Subcutaneous abdominal adipose tissue (tissue), 5 donors: Measurements from ENCODE around the gene RNF126.
A peak's percentile ranks its signal among the peaks of the same experiment; 100 is the strongest.

Experiments
- H3K27ac ChIP-seq: one replicate; pipeline ENCODE4 v1.7.0; 2013; ENCODE audit warnings: low read depth, mild to moderate bottlenecking, inconsistent platforms, low read length, moderate library complexity
- H3K27me3 ChIP-seq, 5 donors: one replicate each; pipeline ENCODE4 v1.7.0; 2013; ENCODE audit warnings: low read length in 5 of 5, inconsistent platforms in 1 of 5; ENCODE audit not compliant: control insufficient read depth in 5 of 5, insufficient read depth in 4 of 5
- H3K36me3 ChIP-seq, 5 donors: one replicate each; pipeline ENCODE4 v1.7.0; 2013; ENCODE audit warnings: low read length in 5 of 5; ENCODE audit not compliant: control insufficient read depth in 5 of 5, insufficient read depth in 5 of 5
- H3K4me1 ChIP-seq, 5 donors: one replicate each; pipeline ENCODE4 v1.7.0; 2013; ENCODE audit warnings: low read length in 5 of 5, mild to moderate bottlenecking in 3 of 5, moderate library complexity in 1 of 5; ENCODE audit not compliant: control insufficient read depth in 5 of 5, insufficient read depth in 5 of 5
- H3K4me3 ChIP-seq, 5 donors: one replicate each; pipeline ENCODE4 v1.7.0; 2013; ENCODE audit warnings: low read length in 5 of 5, low read depth in 1 of 5
- H3K9ac ChIP-seq, 5 donors: one replicate each; pipeline ENCODE4 v1.7.0; 2013; ENCODE audit warnings: low read length in 5 of 5, mild to moderate bottlenecking in 4 of 5, moderate library complexity in 3 of 5
- H3K9me3 ChIP-seq, 5 donors: one replicate each; pipeline ENCODE4 v1.7.0; 2013; ENCODE audit warnings: low read length in 5 of 5; ENCODE audit not compliant: control insufficient read depth in 5 of 5
- donor health status: healthy.
- donor health status: healthy.
- donor health status: healthy.
- donor health status: healthy.
- donor health status: healthy.

The RNF126 gene

DNA sequence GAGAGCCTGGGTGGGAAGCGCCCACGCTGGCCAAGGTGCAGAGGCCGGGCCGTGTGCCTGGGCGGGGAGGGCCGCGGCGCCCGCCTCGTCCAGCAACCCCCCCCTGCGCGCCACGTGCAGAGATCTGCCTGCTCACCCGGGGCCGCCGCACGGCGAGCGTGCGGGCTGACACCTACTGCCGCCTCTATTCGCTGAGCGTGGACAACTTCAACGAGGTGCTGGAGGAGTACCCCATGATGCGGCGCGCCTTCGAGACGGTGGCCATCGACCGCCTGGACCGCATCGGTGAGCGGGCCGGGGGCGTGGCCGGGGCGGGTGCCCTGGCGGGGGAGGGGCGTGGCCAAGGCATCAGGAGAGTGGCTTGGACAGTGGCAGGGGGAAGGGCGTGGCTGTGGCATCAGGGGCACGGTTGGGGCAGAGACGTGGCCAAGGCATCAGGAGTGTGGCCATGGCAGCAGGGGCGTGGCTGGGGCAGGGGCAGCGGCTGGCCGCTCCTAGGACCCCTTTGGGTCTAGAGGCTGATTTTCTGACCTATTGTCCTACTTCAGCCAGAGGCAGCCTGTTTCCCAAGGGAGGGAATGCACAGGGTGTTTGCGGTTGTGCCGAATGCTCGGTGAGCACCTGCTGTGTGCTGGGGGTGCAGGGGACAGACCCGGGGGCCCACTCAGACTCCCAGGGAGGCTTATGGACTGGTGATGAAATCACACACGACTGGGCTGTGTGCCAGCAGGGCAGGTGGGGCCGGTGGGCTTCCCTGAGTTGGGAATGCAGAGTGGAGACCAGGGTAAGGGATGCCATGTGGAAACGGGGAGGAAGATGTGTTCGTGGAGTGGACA, 49.1 kb downstream of the RNF126 start:
- Histone ChIP-seq H3K9ac (no peak overlapping the region), H3K36me3 (peaks cover 0 to 18% (median 17%) of the 10 kb centered on the region in 5 donors), H3K9me3 (no peaks in the 10 kb centered on the region), H3K4me3 (no peak overlapping the region), H3K27ac (no peak overlapping the region), H3K27me3 (peaks cover 0 to 31% (median 21%) of the 10 kb centered on the region in 5 donors), H3K4me1 (peaks cover 0 to 20% (median 9%) of the 10 kb centered on the region in 5 donors)

- Histone ChIP-seq H3K27ac (no peak overlapping the region), H3K4me1 (peaks cover 0 to 28% (median 9%) of the 10 kb centered on the region in 5 donors), H3K4me3 (no peak overlapping the region), H3K36me3 (peaks cover 0 to 8% (median 7%) of the 10 kb centered on the region in 5 donors), H3K9ac (no peak overlapping the region), H3K27me3 (peaks cover 0 to 28% (median 18%) of the 10 kb centered on the region in 5 donors), H3K9me3 (no peaks in the 10 kb centered on the region)
Observed at GRCh38 chr19:612941-613340, 50.1 kb downstream of the RNF126 start.

GRCh38 chr19:611481-611868, 51.5 kb downstream of the RNF126 start:
- Histone ChIP-seq H3K36me3 (no peaks in the 10 kb centered on the region), H3K27ac (no peak overlapping the region), H3K27me3 (peaks cover 3 to 28% (median 19%) of the 10 kb centered on the region in 5 donors), H3K4me1 (peaks cover 0 to 28% (median 9%) of the 10 kb centered on the region in 5 donors), H3K9ac (no peak overlapping the region), H3K4me3 (no peak overlapping the region), H3K9me3 (no peaks in the 10 kb centered on the region)

DNA sequence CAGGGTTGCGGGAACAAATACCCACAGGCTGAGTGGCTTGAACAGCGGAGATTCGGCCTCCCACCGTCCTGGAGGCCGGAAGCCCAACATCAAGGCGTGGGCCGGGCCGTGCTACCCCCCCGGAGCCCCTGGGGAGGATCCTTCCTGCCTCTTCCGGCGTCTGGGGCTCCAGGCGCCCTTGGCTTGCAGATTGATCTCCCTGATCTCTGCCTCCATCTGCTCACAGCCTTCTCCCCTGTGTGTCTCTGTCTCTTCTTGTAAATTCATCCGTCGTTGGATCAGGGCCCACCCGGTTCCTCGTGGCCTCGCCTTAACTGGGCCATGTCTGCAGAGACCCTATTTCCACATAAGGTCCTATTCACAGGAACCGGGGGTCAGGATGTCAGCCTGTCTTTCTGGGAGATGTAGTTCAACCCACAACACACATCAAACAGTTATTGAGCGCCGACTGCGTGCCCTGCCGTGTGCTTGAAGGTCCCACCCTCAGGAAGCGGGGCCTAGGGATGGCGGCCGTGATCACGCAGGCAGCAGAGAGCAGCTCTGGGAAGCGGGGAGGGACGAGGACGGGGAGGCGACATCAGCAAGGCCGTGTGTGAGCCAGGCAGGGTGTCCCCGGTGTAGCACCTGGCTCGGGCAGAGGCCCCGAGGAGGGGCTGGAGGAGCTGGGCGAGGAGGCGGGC, 52.1 kb downstream of the RNF126 start:
- Histone ChIP-seq H3K4me3 (peak overlapping the region in 3 of 5 donors; percentile 29 to 43 (median 33)), H3K27me3 (peaks cover 3 to 28% (median 19%) of the 10 kb centered on the region in 5 donors), H3K9me3 (no peaks in the 10 kb centered on the region), H3K36me3 (no peaks in the 10 kb centered on the region), H3K27ac (no peak overlapping the region), H3K9ac (peak overlapping the region in 2 of 5 donors; percentile 12 to 48), H3K4me1 (peaks cover 0 to 28% (median 9%) of the 10 kb centered on the region in 5 donors)

DNA sequence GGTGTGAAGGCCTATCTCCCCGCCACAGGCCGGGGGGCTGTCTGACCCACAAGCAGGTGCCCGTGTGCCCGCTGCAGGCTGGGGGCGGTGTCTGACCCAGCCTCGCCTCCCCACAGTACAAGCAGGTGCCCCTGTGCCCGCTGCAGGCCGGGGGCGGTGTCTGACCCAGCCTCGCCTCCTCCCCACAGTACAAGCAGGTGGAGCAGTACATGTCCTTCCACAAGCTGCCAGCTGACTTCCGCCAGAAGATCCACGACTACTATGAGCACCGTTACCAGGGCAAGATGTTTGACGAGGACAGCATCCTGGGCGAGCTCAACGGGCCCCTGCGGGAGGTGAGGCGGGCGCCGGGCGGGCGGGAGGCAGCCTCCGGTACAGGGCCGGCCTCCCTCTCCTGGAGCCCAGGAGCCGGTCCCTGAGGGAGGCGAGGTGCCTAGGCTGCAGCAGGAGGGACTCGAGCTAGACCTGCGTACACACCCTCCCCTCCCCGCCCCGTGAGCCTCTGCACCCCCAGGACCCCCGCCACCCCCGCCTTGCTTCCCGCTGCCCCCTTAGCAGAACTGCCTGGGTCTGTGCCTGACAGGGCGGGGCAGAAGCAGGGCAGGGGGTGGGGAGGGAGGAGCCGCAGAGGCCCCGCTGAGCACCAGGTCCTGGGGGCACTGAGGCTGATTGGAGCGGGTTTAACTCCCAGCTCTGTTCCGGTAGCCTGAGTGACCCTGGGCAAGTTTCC, 52.8 kb downstream of the RNF126 start:
- Histone ChIP-seq H3K4me1 (peaks cover 0 to 25% (median 9%) of the 10 kb centered on the region in 5 donors), H3K9me3 (no peaks in the 10 kb centered on the region), H3K36me3 (no peaks in the 10 kb centered on the region), H3K4me3 (peak overlapping the region in 2 of 5 donors; percentile 33 to 43), H3K9ac (peak overlapping the region in 2 of 5 donors; percentile 12 to 48), H3K27me3 (peaks cover 3 to 28% (median 15%) of the 10 kb centered on the region in 5 donors), H3K27ac (no peak overlapping the region)

- peaks cover 3 to 23% (median 9%) of the 10 kb centered on the region in 5 donors for H3K27me3 ChIP-seq
- no peaks in the 10 kb centered on the region for H3K9me3 ChIP-seq
- H3K27ac ChIP-seq: no peak overlapping the region
- peaks cover 0 to 25% (median 9%) of the 10 kb centered on the region in 5 donors for H3K4me1 ChIP-seq
- no peaks in the 10 kb centered on the region for H3K36me3 ChIP-seq
- H3K4me3 ChIP-seq: no peak overlapping the region
- no peak overlapping the region for H3K9ac ChIP-seq
Observed at GRCh38 chr19:609004-609346, 54.0 kb downstream of the RNF126 start.

DNA sequence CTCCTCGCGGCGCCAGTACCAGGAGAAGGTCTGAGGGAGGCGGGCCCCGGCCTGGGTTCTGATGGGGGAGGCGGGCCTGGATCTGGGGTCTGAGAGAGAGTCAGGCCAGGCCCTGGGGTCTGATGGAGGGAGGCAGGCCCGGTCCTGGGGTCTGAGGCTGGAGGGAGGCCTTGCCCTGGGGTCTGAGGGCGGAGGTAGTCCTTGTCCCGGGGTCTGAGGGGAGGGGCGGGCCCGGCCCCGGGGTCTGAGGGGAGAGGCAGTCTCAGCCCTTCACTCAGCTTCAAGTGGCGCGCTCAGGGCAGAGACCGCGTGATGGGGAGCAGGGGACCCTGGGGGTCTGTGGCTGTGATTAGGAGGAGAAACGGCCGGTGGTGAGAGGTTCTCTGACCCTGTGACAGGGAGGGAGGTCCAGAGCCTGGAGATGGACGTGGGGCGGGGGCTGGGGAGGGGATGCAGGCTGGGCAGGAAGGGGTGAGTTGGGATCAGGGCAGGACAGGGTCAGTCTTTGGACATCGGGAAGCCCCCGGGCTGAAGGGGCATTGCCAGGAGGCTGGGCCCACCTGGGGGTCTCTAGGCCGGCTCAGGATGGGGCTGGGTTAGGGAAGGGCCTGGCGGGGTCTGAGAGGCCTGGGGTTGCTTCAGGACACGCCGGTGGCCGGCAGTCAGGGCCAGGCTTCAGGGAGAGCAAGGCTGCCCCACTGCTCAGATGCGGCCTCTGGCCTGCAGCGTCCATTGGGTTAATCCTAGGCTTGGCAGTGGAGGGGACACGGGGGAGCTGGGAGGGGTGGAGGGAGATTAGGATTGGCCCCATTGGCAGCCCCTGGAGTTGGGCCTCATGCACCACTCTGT, 54.6 kb downstream of the RNF126 start:
- Histone ChIP-seq H3K4me1 (peaks cover 0 to 25% (median 9%) of the 10 kb centered on the region in 5 donors), H3K9me3 (no peaks in the 10 kb centered on the region), H3K4me3 (no peak overlapping the region), H3K9ac (no peak overlapping the region), H3K36me3 (no peaks in the 10 kb centered on the region), H3K27ac (no peak overlapping the region), H3K27me3 (peaks cover 3 to 23% (median 9%) of the 10 kb centered on the region in 5 donors)

DNA sequence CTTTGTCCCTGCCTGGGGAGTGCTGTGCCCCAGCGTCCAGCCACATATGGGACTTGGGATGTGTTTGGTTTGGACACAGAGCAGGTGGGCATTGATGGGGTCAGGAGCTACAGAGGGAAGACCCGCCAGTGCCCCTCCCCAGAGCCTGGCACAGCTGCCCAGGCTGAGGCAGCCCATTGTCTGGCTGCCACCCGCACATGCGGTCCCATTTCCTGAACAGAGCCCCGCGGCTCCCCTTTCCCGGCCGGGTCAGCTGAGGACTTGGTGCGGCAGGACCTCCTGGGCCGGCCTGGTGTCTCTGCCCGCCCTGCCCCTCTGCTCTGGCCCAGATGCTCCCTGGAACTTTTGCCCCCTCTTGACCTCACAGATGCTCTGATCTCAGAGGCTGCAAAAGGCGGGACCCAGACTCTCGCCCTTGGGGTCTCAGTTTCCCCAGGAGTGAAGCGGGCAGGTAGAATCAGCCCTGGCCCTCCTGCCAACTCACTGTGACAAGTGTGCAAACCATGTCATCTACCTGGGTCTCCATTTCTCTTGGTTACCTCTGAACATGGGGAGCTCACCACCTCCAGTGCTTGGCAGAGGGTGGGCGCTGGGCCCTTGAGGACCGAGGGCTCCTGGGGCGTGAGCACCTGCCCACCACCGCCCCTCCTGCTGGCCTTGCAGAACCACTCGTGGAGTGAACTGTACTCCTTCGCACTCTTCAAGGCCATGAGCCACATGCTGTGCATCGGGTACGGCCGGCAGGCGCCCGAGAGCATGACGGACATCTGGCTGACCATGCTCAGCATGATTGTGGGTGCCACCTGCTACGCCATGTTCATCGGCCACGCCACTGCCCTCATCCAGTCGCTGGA, 55.5 kb downstream of the RNF126 start:
- H3K4me1 ChIP-seq: peaks cover 0 to 25% (median 9%) of the 10 kb centered on the region in 5 donors
- H3K4me3 ChIP-seq: no peak overlapping the region
- H3K36me3 ChIP-seq: no peaks in the 10 kb centered on the region
- H3K27ac ChIP-seq: no peak overlapping the region
- H3K27me3 ChIP-seq: peaks cover 0 to 20% (median 9%) of the 10 kb centered on the region in 5 donors
- H3K9me3 ChIP-seq: no peaks in the 10 kb centered on the region
- H3K9ac ChIP-seq: no peak overlapping the region
